DOHH2 (cell line): Measurements from ENCODE around the gene RBM17.

ENCODE experiments used
- H3F3A ChIP-seq: fragments of 200-600 bp; sonication (generic), shearing (Covaris generic); 2 replicates; pipeline ENCODE4 v1.6.0; 2016; ENCODE audit warnings: antibody characterized with exemption, mild to moderate bottlenecking; ENCODE audit not compliant: control insufficient read depth, insufficient read depth
- H3K27ac ChIP-seq: fragments of 200-600 bp; sonication (generic); 2 replicates; pipeline ENCODE4 v1.5.1; 2014; ENCODE audit warnings: low read depth, mild to moderate bottlenecking, low read length, moderate library complexity
- H3K27me3 ChIP-seq: fragments of 200-600 bp; sonication (generic); 2 replicates; pipeline ENCODE4 v1.6.1; 2014; ENCODE audit warnings: mild to moderate bottlenecking, low read length, mixed read lengths; ENCODE audit not compliant: control insufficient read depth
- H3K36me3 ChIP-seq: fragments of 200-600 bp; sonication (generic); 2 replicates; pipeline ENCODE4 v1.6.1; 2014; ENCODE audit warnings: mild to moderate bottlenecking, low read length, moderate library complexity, mixed read lengths; ENCODE audit not compliant: control insufficient read depth
- H3K4me1 ChIP-seq: fragments of 200-600 bp; sonication (generic); 2 replicates; pipeline ENCODE4 v1.6.1; 2014; ENCODE audit warnings: mild to moderate bottlenecking, low read length, mixed read lengths; ENCODE audit not compliant: control insufficient read depth
- H3K4me2 ChIP-seq: fragments of 200-600 bp; sonication (generic); 2 replicates; pipeline ENCODE4 v1.6.0; 2014; ENCODE audit warnings: mild to moderate bottlenecking, low read length, moderate library complexity
- H3K4me3 ChIP-seq: fragments of 200-600 bp; sonication (generic); 2 replicates; pipeline ENCODE4 v1.5.1; 2014; ENCODE audit warnings: mild to moderate bottlenecking, low read length, mixed read lengths
- H3K79me2 ChIP-seq: fragments of 200-600 bp; sonication (generic); 2 replicates; pipeline ENCODE4 v1.6.1; 2014; ENCODE audit warnings: mild to moderate bottlenecking, low read length, mixed read lengths; ENCODE audit not compliant: control insufficient read depth
- H3K9me2 ChIP-seq: fragments of 200-600 bp; sonication (generic); replicated peaks from 2 replicates; pipeline ENCODE4 v1.6.1; 2014; ENCODE audit warnings: mild to moderate bottlenecking, low read length, mixed read lengths; ENCODE audit not compliant: control insufficient read depth
- H3K9me3 ChIP-seq: fragments of 200-600 bp; sonication (generic); 2 replicates; pipeline ENCODE4 v1.6.1; 2014; ENCODE audit warnings: antibody characterized with exemption, low read length, mixed read lengths; ENCODE audit not compliant: control insufficient read depth, insufficient read depth
- H4K20me1 ChIP-seq: fragments of 200-600 bp; sonication (generic); 2 replicates; pipeline ENCODE4 v1.6.0; 2014; ENCODE audit warnings: low read depth, mild to moderate bottlenecking, antibody characterized with exemption, low read length, moderate library complexity; ENCODE audit not compliant: control insufficient read depth, insufficient read depth
- CTCF ChIP-seq: fragments of 200-600 bp; sonication (generic); IDR thresholded peaks from one replicate; pipeline ENCODE4 v1.5.1; 2014; ENCODE audit warnings: antibody characterized with exemption, mild to moderate bottlenecking, low read depth, low read length; ENCODE audit not compliant: poor library complexity, severe bottlenecking
- EZH2phosphoT487 ChIP-seq: fragments of 200-600 bp; sonication (generic); IDR thresholded peaks from 2 replicates; pipeline ENCODE4 v1.6.1; 2017; ENCODE audit warnings: borderline replicate concordance, mild to moderate bottlenecking, antibody characterized with exemption, low read length, moderate library complexity, mixed read lengths

The RBM17 gene

GRCh38 chr10:6119962-6120361 lies 31.1 kb downstream of the RBM17 start:
- H3K27ac ChIP-seq, result no peak overlapping the region
- H3K27me3 ChIP-seq, result peaks cover 5% of the 10 kb centered on the region; the same call in 1 of the 2 replicates
- H3K79me2 ChIP-seq, result no peaks in the 10 kb centered on the region
- H3F3A ChIP-seq, result peaks cover 19% of the 10 kb centered on the region; the same call in 1 of the 2 replicates
- H4K20me1 ChIP-seq, result no peaks in the 10 kb centered on the region
- TF ChIP-seq EZH2phosphoT487 (no peak), CTCF (no peak)
- peaks cover 19% of the 10 kb centered on the region for H3K36me3 ChIP-seq
- H3K4me2 ChIP-seq, result no peak overlapping the region
- no peaks in the 10 kb centered on the region for H3K9me3 ChIP-seq
- no peaks in the 10 kb centered on the region for H3K9me2 ChIP-seq
- no peak overlapping the region for H3K4me3 ChIP-seq
- no peaks in the 10 kb centered on the region for H3K4me1 ChIP-seq

GRCh38 chr10:6120691-6121090 lies 31.9 kb downstream of the RBM17 start:
- Histone ChIP-seq H3K27ac (no peak overlapping the region), H4K20me1 (no peaks in the 10 kb centered on the region), H3K4me2 (no peak overlapping the region), H3K9me2 (no peaks in the 10 kb centered on the region), H3K27me3 (peaks cover 5% of the 10 kb centered on the region; the same call in 1 of the 2 replicates), H3F3A (peaks cover 12% of the 10 kb centered on the region; the same call in 1 of the 2 replicates), H3K79me2 (no peaks in the 10 kb centered on the region), H3K36me3 (peaks cover 11% of the 10 kb centered on the region), H3K4me1 (no peaks in the 10 kb centered on the region), H3K9me3 (no peaks in the 10 kb centered on the region), H3K4me3 (no peak overlapping the region)
- TF ChIP-seq CTCF (no peak), EZH2phosphoT487 (no peak)

GRCh38 chr10:6121146-6121545 lies 32.3 kb downstream of the RBM17 start:
- H3K36me3 ChIP-seq, result peaks cover 7% of the 10 kb centered on the region
- peaks cover 7% of the 10 kb centered on the region; the same call in 1 of the 2 replicates for H3F3A ChIP-seq
- no peaks in the 10 kb centered on the region for H3K4me1 ChIP-seq
- no peak overlapping the region for H3K4me2 ChIP-seq
- no peaks in the 10 kb centered on the region for H4K20me1 ChIP-seq
- no peak overlapping the region for H3K27ac ChIP-seq
- no peaks in the 10 kb centered on the region for H3K79me2 ChIP-seq
- H3K27me3 ChIP-seq, result peaks cover 8% of the 10 kb centered on the region; the same call in 1 of the 2 replicates
- no peak overlapping the region for H3K4me3 ChIP-seq
- no peak for TF ChIP-seq CTCF
- H3K9me2 ChIP-seq, result no peaks in the 10 kb centered on the region
- no peaks in the 10 kb centered on the region for H3K9me3 ChIP-seq
